Measurements from ENCODE around the gene CGREF1. TPM values are rescaled to one million over a fixed set of nuclear protein-coding genes. Genes with fewer than 3 reads are reported as not detected.
A peak's percentile ranks its signal among the peaks of the same experiment; 100 is the strongest.
"Not testable (repeated sequence)": the region's sequence is repeated elsewhere in the genome, so short reads cannot be mapped to it uniquely, and the experiment has no call there.

The CGREF1 gene
- total and polyA plus RNA-seq, 4 donors = 0.98 to 16.1 (median 11.7) TPM

DNA sequence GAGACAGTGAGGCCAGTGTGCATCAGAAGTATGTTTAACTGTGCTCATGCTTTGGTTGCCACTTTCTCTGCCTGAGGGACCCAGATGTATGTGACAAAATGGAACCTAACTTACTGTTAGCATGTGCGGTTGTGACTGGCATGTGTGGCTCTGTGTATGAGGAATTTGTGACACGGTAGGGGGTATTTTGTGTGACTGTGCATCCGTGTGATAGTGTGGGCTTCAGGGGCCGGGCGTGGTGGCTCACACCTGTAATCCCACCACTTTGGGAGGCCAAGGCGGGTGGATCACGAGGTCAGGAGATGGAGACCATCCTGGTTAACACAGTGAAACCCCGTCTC is 372 bp upstream of the CGREF1 start:
- H3K27ac ChIP-seq (ENCODE audit: low read depth in 1 of 2, low read length in 2 of 2); H3K27me3 ChIP-seq (ENCODE audit: control insufficient read depth in 4 of 4, insufficient read depth in 4 of 4, low read length in 3 of 4); H3K9me3 ChIP-seq (ENCODE audit: control insufficient read depth in 4 of 4, low read length in 3 of 4); DNase-seq (ENCODE audit: low spot score); H3K36me3 ChIP-seq (ENCODE audit: control insufficient read depth in 4 of 4, insufficient read depth in 3 of 4, low read depth in 1 of 4, low read length in 3 of 4); H3K9ac ChIP-seq (ENCODE audit: low read depth in 1 of 2, low read length in 2 of 2): not testable (repeated sequence)
- WGBS = 85% methylated on average over 8 of the region's 8 CpGs
- Histone ChIP-seq H3K4me3 (ENCODE audit: low read depth in 1 of 3, low read length in 3 of 3) (peak overlapping the region in 2 of 3 donors; percentile 7 to 52), H3K4me1 (ENCODE audit: control insufficient read depth in 4 of 4, insufficient read depth in 4 of 4, low read length in 3 of 4) (peaks cover 4 to 24% (median 16%) of the 10 kb centered on the region in 4 donors)

DNA sequence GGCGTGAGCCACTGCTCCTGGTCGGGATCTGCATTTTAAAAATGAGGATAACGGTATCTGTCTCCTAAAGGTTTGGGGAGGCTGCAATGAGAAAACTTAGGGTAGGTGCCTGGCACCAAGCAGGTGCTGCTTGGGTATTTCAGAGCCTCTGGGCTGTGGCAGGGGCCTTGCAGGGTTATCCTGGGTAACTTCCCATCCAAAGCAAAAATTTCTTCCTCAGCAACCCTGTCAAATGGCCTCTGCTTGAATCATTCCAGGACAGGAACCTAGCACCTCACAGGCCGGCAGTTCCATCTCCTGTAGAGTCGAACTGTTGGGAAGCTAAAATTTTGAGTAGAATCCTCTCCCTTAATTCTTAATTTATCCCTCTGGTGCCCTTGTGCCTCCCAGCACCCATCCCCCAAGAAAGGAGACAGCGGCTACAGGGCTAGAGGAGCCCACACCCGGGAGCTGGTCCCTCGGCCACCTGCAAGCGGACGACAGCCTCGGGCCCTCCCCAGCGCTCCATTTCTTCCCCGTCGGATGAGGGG is 868 bp downstream of the CGREF1 start:
- Histone ChIP-seq H3K27me3 (ENCODE audit: control insufficient read depth in 4 of 4, insufficient read depth in 4 of 4, low read length in 3 of 4) (peaks cover 0 to 2% (median 0%) of the 10 kb centered on the region in 4 donors), H3K27ac (ENCODE audit: low read depth in 1 of 2, low read length in 2 of 2) (no peak overlapping the region), H3K36me3 (ENCODE audit: control insufficient read depth in 4 of 4, insufficient read depth in 3 of 4, low read depth in 1 of 4, low read length in 3 of 4) (no peaks in the 10 kb centered on the region), H3K4me1 (ENCODE audit: control insufficient read depth in 4 of 4, insufficient read depth in 4 of 4, low read length in 3 of 4) (peaks cover 0 to 11% (median 10%) of the 10 kb centered on the region in 4 donors), H3K4me3 (ENCODE audit: low read depth in 1 of 3, low read length in 3 of 3) (peak overlapping the region in 1 of 3 donors; percentile 52), H3K9ac (ENCODE audit: low read depth in 1 of 2, low read length in 2 of 2) (no peak overlapping the region), H3K9me3 (ENCODE audit: control insufficient read depth in 4 of 4, low read length in 3 of 4) (no peaks in the 10 kb centered on the region)
- no peak for DNase-seq (ENCODE audit: low spot score)
- no peak for TF ChIP-seq TAF1 (conservative IDR thresholded peaks at IDR 0.05)
- no peak for TF ChIP-seq HNF4G (IDR thresholded peaks at IDR 0.05)
- no peak for TF ChIP-seq GABPA (IDR thresholded peaks at IDR 0.05 in 1 of 2, conservative IDR thresholded peaks at IDR 0.05 in 1 of 2)
- TF ChIP-seq, protein P1, sequence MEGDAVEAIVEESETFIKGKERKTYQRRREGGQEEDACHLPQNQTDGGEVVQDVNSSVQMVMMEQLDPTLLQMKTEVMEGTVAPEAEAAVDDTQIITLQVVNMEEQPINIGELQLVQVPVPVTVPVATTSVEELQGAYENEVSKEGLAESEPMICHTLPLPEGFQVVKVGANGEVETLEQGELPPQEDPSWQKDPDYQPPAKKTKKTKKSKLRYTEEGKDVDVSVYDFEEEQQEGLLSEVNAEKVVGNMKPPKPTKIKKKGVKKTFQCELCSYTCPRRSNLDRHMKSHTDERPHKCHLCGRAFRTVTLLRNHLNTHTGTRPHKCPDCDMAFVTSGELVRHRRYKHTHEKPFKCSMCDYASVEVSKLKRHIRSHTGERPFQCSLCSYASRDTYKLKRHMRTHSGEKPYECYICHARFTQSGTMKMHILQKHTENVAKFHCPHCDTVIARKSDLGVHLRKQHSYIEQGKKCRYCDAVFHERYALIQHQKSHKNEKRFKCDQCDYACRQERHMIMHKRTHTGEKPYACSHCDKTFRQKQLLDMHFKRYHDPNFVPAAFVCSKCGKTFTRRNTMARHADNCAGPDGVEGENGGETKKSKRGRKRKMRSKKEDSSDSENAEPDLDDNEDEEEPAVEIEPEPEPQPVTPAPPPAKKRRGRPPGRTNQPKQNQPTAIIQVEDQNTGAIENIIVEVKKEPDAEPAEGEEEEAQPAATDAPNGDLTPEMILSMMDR (IDR thresholded peaks at IDR 0.05; ENCODE audit: low read depth, low read length, missing input control) = no peak
- no peak for TF ChIP-seq RXRA (IDR thresholded peaks at IDR 0.05)
- no peak for TF ChIP-seq JUND (IDR thresholded peaks at IDR 0.05)
- TF ChIP-seq RAD21 (IDR thresholded peaks at IDR 0.05) = no peak
- TF ChIP-seq HNF4A (conservative IDR thresholded peaks at IDR 0.05) = no peak
- TF ChIP-seq, protein P2, sequence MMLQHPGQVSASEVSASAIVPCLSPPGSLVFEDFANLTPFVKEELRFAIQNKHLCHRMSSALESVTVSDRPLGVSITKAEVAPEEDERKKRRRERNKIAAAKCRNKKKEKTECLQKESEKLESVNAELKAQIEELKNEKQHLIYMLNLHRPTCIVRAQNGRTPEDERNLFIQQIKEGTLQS (IDR thresholded peaks at IDR 0.05) = no peak
- no peak for TF ChIP-seq SP1 (IDR thresholded peaks at IDR 0.05)
- TF ChIP-seq FOXA1 (IDR thresholded peaks at IDR 0.05) = no peak
- no peak for TF ChIP-seq FOXA2 (IDR thresholded peaks at IDR 0.05)
- TF ChIP-seq, protein P3, sequence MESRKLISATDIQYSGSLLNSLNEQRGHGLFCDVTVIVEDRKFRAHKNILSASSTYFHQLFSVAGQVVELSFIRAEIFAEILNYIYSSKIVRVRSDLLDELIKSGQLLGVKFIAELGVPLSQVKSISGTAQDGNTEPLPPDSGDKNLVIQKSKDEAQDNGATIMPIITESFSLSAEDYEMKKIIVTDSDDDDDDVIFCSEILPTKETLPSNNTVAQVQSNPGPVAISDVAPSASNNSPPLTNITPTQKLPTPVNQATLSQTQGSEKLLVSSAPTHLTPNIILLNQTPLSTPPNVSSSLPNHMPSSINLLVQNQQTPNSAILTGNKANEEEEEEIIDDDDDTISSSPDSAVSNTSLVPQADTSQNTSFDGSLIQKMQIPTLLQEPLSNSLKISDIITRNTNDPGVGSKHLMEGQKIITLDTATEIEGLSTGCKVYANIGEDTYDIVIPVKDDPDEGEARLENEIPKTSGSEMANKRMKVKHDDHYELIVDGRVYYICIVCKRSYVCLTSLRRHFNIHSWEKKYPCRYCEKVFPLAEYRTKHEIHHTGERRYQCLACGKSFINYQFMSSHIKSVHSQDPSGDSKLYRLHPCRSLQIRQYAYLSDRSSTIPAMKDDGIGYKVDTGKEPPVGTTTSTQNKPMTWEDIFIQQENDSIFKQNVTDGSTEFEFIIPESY (IDR thresholded peaks at IDR 0.05) = no peak
- TF ChIP-seq YY1 (IDR thresholded peaks at IDR 0.05) = no peak
- 64% methylated on average over 14 of the region's 14 CpGs for WGBS

DNA sequence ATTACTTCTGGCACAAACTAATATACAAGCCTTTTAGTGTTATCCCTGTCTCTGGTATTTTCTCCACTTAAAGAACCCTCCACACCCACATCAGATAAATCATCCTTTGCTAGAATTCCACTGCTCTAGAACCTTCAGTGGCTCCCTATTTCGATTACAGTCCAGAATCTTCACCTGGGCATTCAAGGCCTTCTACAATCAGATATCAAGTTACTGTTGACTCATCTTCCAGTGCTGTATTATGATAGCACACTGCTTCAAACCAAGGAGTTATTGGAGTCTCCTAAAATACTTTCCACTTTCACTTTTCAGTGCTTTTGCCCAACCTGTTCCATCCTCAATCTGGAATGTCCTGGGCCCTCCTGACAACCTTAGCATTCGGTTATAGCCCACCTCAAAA is 3.4 kb downstream of the CGREF1 start:
- no peaks in the 10 kb centered on the region for H3K9me3 ChIP-seq (ENCODE audit: control insufficient read depth in 4 of 4, low read length in 3 of 4)
- H3K9ac ChIP-seq (ENCODE audit: low read depth in 1 of 2, low read length in 2 of 2) = no peak overlapping the region
- peaks cover 0 to 10% (median 9%) of the 10 kb centered on the region in 4 donors for H3K4me1 ChIP-seq (ENCODE audit: control insufficient read depth in 4 of 4, insufficient read depth in 4 of 4, low read length in 3 of 4)
- 74% methylated on average over 2 of the region's 2 CpGs for WGBS
- no peak for TF ChIP-seq NR2F2 (IDR thresholded peaks at IDR 0.05)
- no peak for TF ChIP-seq JUND (IDR thresholded peaks at IDR 0.05)
- TF ChIP-seq RAD21 (IDR thresholded peaks at IDR 0.05) = no peak
- TF ChIP-seq FOXA1 (IDR thresholded peaks at IDR 0.05) = no peak
- no peak for TF ChIP-seq SP1 (IDR thresholded peaks at IDR 0.05)
- no peak for TF ChIP-seq TAF1 (conservative IDR thresholded peaks at IDR 0.05)
- TF ChIP-seq, protein P3 (IDR thresholded peaks at IDR 0.05) = no peak
- TF ChIP-seq, protein P4, sequence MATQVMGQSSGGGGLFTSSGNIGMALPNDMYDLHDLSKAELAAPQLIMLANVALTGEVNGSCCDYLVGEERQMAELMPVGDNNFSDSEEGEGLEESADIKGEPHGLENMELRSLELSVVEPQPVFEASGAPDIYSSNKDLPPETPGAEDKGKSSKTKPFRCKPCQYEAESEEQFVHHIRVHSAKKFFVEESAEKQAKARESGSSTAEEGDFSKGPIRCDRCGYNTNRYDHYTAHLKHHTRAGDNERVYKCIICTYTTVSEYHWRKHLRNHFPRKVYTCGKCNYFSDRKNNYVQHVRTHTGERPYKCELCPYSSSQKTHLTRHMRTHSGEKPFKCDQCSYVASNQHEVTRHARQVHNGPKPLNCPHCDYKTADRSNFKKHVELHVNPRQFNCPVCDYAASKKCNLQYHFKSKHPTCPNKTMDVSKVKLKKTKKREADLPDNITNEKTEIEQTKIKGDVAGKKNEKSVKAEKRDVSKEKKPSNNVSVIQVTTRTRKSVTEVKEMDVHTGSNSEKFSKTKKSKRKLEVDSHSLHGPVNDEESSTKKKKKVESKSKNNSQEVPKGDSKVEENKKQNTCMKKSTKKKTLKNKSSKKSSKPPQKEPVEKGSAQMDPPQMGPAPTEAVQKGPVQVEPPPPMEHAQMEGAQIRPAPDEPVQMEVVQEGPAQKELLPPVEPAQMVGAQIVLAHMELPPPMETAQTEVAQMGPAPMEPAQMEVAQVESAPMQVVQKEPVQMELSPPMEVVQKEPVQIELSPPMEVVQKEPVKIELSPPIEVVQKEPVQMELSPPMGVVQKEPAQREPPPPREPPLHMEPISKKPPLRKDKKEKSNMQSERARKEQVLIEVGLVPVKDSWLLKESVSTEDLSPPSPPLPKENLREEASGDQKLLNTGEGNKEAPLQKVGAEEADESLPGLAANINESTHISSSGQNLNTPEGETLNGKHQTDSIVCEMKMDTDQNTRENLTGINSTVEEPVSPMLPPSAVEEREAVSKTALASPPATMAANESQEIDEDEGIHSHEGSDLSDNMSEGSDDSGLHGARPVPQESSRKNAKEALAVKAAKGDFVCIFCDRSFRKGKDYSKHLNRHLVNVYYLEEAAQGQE (IDR thresholded peaks at IDR 0.05) = no peak
- TF ChIP-seq YY1 (IDR thresholded peaks at IDR 0.05) = no peak
- no peak for TF ChIP-seq HNF4A (conservative IDR thresholded peaks at IDR 0.05)
- TF ChIP-seq, protein P5, sequence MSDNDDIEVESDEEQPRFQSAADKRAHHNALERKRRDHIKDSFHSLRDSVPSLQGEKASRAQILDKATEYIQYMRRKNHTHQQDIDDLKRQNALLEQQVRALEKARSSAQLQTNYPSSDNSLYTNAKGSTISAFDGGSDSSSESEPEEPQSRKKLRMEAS (IDR thresholded peaks at IDR 0.05) = no peak
- TF ChIP-seq RXRA (IDR thresholded peaks at IDR 0.05) = no peak
- TF ChIP-seq EGR1 (IDR thresholded peaks at IDR 0.05; ENCODE audit: low read depth in 2 of 2) = no peak
- no peak for TF ChIP-seq FOXA2 (IDR thresholded peaks at IDR 0.05)
- no peak overlapping the region for H3K4me3 ChIP-seq (ENCODE audit: low read depth in 1 of 3, low read length in 3 of 3)
- no peaks in the 10 kb centered on the region for H3K36me3 ChIP-seq (ENCODE audit: control insufficient read depth in 4 of 4, insufficient read depth in 3 of 4, low read depth in 1 of 4, low read length in 3 of 4)
- H3K27ac ChIP-seq (ENCODE audit: low read depth in 1 of 2, low read length in 2 of 2) = no peak overlapping the region
- DNase-seq (ENCODE audit: low spot score) = no peak
- H3K27me3 ChIP-seq (ENCODE audit: control insufficient read depth in 4 of 4, insufficient read depth in 4 of 4, low read length in 3 of 4) = peaks cover 0 to 2% (median 0%) of the 10 kb centered on the region in 4 donors
